HepG2 (cell line): ENCODE measurements around the gene GJD4. TPM values are rescaled to one million over a fixed set of nuclear protein-coding genes. Genes with fewer than 3 reads are reported as not detected.
A peak's percentile ranks its signal among the peaks of the same experiment; 100 is the strongest.

Experiments
- AHR ChIP-seq: IDR thresholded peaks from 2 replicates; pipeline ENCODE4 v1.6.1; 2018; ENCODE audit warnings: missing genetic modification reagents, missing compliant biosample characterization
- FIP1L1 ChIP-seq: fragments of 200-400 bp; formaldehyde crosslinking; IDR thresholded peaks from 2 replicates; pipeline ENCODE4 v1.6.1; 2018; ENCODE audit warnings: low read depth, mild to moderate bottlenecking, low read length, moderate library complexity, borderline replicate concordance; ENCODE audit not compliant: insufficient read depth
- HOXA5 ChIP-seq: sonication (generic); formaldehyde crosslinking; IDR thresholded peaks from 2 replicates; pipeline ENCODE4 v1.4.0; 2020; ENCODE audit warnings: missing genetic modification reagents
- IRX3 ChIP-seq: sonication (generic); formaldehyde crosslinking; IDR thresholded peaks from 2 replicates; pipeline ENCODE4 v1.8.1; 2023; ENCODE audit warnings: mild to moderate bottlenecking, low read depth, missing genetic modification reagents, borderline replicate concordance
- KDM4B ChIP-seq: sonication (generic); formaldehyde crosslinking; IDR thresholded peaks from 2 replicates; pipeline ENCODE4 v1.4.0; 2020; ENCODE audit warnings: missing genetic modification reagents
- MEIS1 ChIP-seq: sonication (generic); formaldehyde crosslinking; IDR thresholded peaks from 2 replicates; pipeline ENCODE4 v1.9.0; 2021; ENCODE audit warnings: mild to moderate bottlenecking, missing genetic modification reagents, moderate library complexity, borderline replicate concordance
- MIXL1 ChIP-seq: IDR thresholded peaks from 2 replicates; pipeline ENCODE4 v1.6.1; 2016
- SIX1 ChIP-seq: sonication (generic); formaldehyde crosslinking; IDR thresholded peaks from 2 replicates; pipeline ENCODE4 v1.4.0; 2020; ENCODE audit warnings: missing genetic modification reagents, borderline replicate concordance
- ZMYM4 ChIP-seq: sonication (generic); formaldehyde crosslinking; IDR thresholded peaks from 2 replicates; pipeline ENCODE4 v1.8.1; 2023; ENCODE audit warnings: mild to moderate bottlenecking, missing genetic modification reagents
- ZNF556 ChIP-seq: sonication (generic); formaldehyde crosslinking; IDR thresholded peaks from 2 replicates; pipeline ENCODE4 v1.4.0; 2020; ENCODE audit warnings: mild to moderate bottlenecking, missing genetic modification reagents, borderline replicate concordance
- polyA plus RNA-seq, 8 experiments: library from polyadenylated mRNA; depleted of rRNA in 3 of 8; stranded (reverse) in 7 of 8; unstranded in 1 of 8; fragments of >200 nt; fragmentation: Illumina TruSeq in 4 of 8; extraction: Trizol in 4 of 8; gene quantifications; 2 replicates each; pipeline versions ENCODE4 v1.2.1 to v1.2.3, GENCODE V29; 2011 to 2016; ENCODE audit warnings: low read depth in 4 of 8, missing spikeins in 1 of 8, mixed read lengths in 1 of 8; ENCODE audit not compliant: insufficient read depth in 1 of 8
- total RNA-seq, 5 experiments: library from RNA; depleted of rRNA; stranded (reverse); fragments of >200 nt; fragmentation: Illumina TruSeq; extraction: Trizol; gene quantifications; 2 replicates each; pipeline ENCODE4 v1.2.3, GENCODE V29; 2016; ENCODE audit warnings: low read depth in 1 of 5
- TF ChIP-seq, protein P1 (sequence below): sonication (generic); formaldehyde crosslinking; conservative IDR thresholded peaks from 2 replicates; pipeline ENCODE4 v1.8.1; 2023; ENCODE audit warnings: missing genetic modification reagents
- TF ChIP-seq, protein P2 (sequence below): sonication (generic); formaldehyde crosslinking; IDR thresholded peaks from 2 replicates; pipeline ENCODE4 v1.8.0; 2022; ENCODE audit warnings: mild to moderate bottlenecking, missing genetic modification reagents, moderate library complexity
- TF ChIP-seq, protein P3 (sequence below): sonication (generic); formaldehyde crosslinking; IDR thresholded peaks from 2 replicates; pipeline ENCODE4 v1.8.0; 2022; ENCODE audit warnings: mild to moderate bottlenecking, missing genetic modification reagents, borderline replicate concordance
- TF ChIP-seq, protein P4 (sequence below): sonication (generic); formaldehyde crosslinking; IDR thresholded peaks from 2 replicates; pipeline ENCODE4 v1.8.0; 2023; ENCODE audit warnings: mild to moderate bottlenecking, missing genetic modification reagents
- TF ChIP-seq, protein P5 (sequence below): sonication (generic); formaldehyde crosslinking; IDR thresholded peaks from 2 replicates; pipeline ENCODE4 v1.4.0; 2020; ENCODE audit warnings: mild to moderate bottlenecking, missing genetic modification reagents
- TF ChIP-seq, protein P6 (sequence below): sonication (generic); formaldehyde crosslinking; IDR thresholded peaks from 2 replicates; pipeline ENCODE4 v1.4.0; 2020; ENCODE audit warnings: mild to moderate bottlenecking, missing genetic modification reagents, borderline replicate concordance

The GJD4 gene
- total and polyA plus RNA-seq, 2 of the 13 experiments (the other 11 are each of a cell fraction or from before 2014, with no cell fraction given) = not detected

DNA sequence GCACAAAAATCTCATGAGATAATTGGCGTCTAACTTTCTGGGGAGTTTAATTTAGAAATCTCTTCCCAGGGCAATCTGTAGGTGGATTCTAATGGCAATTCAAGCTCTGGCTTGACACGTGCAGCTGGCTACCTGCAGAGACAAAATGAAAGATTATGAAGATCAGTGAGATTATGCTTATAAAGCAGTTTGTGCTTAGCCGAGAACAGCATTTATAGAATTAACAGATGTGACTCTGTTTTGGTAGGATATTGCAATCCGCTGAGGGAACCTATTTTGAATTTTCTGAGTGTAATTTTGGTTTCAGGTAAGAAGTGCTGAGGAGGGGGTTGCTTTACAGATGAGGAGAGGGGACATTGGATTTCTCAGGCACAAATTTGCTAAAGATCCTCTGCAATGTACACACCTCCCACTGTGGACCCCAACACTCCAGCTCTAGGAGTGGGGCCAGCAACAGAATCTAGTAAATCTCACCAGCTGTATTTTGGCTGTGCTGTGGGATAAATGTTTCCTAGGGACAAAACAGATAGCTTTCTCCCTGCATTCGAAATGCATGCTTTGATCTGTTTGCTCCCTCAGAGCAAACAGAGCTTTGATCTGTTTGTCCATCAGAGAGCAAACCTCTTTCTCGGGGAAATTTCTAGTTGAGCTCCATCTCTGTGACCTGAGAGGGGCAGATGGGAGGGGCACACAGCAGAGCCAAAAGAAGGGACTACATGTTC lies 7.4 kb downstream of the GJD4 start (continued):
- TF ChIP-seq, protein P1, sequence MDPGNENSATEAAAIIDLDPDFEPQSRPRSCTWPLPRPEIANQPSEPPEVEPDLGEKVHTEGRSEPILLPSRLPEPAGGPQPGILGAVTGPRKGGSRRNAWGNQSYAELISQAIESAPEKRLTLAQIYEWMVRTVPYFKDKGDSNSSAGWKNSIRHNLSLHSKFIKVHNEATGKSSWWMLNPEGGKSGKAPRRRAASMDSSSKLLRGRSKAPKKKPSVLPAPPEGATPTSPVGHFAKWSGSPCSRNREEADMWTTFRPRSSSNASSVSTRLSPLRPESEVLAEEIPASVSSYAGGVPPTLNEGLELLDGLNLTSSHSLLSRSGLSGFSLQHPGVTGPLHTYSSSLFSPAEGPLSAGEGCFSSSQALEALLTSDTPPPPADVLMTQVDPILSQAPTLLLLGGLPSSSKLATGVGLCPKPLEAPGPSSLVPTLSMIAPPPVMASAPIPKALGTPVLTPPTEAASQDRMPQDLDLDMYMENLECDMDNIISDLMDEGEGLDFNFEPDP (CRISPR knock-in tag) = no peak
- TF ChIP-seq, protein P2, sequence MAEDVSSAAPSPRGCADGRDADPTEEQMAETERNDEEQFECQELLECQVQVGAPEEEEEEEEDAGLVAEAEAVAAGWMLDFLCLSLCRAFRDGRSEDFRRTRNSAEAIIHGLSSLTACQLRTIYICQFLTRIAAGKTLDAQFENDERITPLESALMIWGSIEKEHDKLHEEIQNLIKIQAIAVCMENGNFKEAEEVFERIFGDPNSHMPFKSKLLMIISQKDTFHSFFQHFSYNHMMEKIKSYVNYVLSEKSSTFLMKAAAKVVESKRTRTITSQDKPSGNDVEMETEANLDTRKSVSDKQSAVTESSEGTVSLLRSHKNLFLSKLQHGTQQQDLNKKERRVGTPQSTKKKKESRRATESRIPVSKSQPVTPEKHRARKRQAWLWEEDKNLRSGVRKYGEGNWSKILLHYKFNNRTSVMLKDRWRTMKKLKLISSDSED (CRISPR knock-in tag) = no peak
- TF ChIP-seq ZMYM4 (no peak), IRX3 (CRISPR knock-in tag) (no peak), FIP1L1 (no peak), MIXL1 (CRISPR knock-in tag) (0 out of 2 replicates have a peak, but pooled peaks have one; percentile 25), MEIS1 (CRISPR knock-in tag) (peak; percentile 49; the same call in 1 of the 2 replicates), AHR (CRISPR knock-in tag) (no peak), HOXA5 (CRISPR knock-in tag) (no peak), KDM4B (no peak), SIX1 (CRISPR knock-in tag) (no peak), ZNF556 (0 out of 2 replicates have a peak, but pooled peaks have one; percentile 40)
- TF ChIP-seq, protein P3, sequence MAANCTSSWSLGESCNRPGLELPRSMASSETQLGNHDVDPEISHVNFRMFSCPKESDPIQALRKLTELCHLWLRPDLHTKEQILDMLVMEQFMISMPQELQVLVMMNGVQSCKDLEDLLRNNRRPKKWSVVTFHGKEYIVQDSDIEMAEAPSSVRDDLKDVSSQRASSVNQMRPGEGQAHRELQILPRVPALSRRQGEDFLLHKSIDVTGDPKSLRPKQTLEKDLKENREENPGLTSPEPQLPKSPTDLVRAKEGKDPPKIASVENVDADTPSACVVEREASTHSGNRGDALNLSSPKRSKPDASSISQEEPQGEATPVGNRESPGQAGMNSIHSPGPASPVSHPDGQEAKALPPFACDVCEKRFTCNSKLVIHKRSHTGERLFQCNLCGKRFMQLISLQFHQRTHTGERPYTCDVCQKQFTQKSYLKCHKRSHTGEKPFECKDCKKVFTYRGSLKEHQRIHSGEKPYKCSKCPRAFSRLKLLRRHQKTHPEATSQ (CRISPR knock-in tag) = no peak
- TF ChIP-seq, protein P4, sequence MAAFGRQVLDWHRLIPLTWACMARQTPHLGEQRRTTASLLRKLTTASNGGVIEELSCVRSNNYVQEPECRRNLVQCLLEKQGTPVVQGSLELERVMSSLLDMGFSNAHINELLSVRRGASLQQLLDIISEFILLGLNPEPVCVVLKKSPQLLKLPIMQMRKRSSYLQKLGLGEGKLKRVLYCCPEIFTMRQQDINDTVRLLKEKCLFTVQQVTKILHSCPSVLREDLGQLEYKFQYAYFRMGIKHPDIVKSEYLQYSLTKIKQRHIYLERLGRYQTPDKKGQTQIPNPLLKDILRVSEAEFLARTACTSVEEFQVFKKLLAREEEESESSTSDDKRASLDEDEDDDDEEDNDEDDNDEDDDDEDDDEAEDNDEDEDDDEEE (CRISPR knock-in tag) = no peak
- TF ChIP-seq, protein P5, sequence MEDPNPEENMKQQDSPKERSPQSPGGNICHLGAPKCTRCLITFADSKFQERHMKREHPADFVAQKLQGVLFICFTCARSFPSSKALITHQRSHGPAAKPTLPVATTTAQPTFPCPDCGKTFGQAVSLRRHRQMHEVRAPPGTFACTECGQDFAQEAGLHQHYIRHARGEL = no peak
- TF ChIP-seq, protein P6, sequence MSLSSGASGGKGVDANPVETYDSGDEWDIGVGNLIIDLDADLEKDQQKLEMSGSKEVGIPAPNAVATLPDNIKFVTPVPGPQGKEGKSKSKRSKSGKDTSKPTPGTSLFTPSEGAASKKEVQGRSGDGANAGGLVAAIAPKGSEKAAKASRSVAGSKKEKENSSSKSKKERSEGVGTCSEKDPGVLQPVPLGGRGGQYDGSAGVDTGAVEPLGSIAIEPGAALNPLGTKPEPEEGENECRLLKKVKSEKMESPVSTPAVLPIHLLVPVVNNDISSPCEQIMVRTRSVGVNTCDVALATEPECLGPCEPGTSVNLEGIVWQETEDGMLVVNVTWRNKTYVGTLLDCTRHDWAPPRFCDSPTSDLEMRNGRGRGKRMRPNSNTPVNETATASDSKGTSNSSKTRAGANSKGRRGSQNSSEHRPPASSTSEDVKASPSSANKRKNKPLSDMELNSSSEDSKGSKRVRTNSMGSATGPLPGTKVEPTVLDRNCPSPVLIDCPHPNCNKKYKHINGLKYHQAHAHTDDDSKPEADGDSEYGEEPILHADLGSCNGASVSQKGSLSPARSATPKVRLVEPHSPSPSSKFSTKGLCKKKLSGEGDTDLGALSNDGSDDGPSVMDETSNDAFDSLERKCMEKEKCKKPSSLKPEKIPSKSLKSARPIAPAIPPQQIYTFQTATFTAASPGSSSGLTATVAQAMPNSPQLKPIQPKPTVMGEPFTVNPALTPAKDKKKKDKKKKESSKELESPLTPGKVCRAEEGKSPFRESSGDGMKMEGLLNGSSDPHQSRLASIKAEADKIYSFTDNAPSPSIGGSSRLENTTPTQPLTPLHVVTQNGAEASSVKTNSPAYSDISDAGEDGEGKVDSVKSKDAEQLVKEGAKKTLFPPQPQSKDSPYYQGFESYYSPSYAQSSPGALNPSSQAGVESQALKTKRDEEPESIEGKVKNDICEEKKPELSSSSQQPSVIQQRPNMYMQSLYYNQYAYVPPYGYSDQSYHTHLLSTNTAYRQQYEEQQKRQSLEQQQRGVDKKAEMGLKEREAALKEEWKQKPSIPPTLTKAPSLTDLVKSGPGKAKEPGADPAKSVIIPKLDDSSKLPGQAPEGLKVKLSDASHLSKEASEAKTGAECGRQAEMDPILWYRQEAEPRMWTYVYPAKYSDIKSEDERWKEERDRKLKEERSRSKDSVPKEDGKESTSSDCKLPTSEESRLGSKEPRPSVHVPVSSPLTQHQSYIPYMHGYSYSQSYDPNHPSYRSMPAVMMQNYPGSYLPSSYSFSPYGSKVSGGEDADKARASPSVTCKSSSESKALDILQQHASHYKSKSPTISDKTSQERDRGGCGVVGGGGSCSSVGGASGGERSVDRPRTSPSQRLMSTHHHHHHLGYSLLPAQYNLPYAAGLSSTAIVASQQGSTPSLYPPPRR = peak; percentile 18; the same call in 1 of the 2 replicates
